HG02571 (cell line): ENCODE data around the gene SHISA8.

Source experiments
- ATAC-seq: cut with Tn5 transposase; IDR thresholded peaks from one replicate; pipeline ENCODE4 v1.9.1; 2021; ENCODE audit warnings: mild to moderate bottlenecking, moderate library complexity; ENCODE audit not compliant: unreplicated experiment

The SHISA8 gene

GRCh38 chr22:41934284-41935014 lies 19.6 kb upstream of the SHISA8 start:
- no peak for ATAC-seq

- no peak for ATAC-seq
Observed at GRCh38 chr22:41933411-41934177, 18.7 kb upstream of the SHISA8 start.

- no peak for ATAC-seq
Observed at GRCh38 chr22:41932353-41932752, 17.5 kb upstream of the SHISA8 start.

- ATAC-seq, result no peak
Observed at GRCh38 chr22:41931701-41932269, 16.9 kb upstream of the SHISA8 start.

- no peak for ATAC-seq
Observed at GRCh38 chr22:41929418-41929810, 14.5 kb upstream of the SHISA8 start.

- ATAC-seq, result no peak
Observed at GRCh38 chr22:41928593-41929417, 13.9 kb upstream of the SHISA8 start.

- ATAC-seq, result no peak
Observed at GRCh38 chr22:41927813-41928212, 12.9 kb upstream of the SHISA8 start.

GRCh38 chr22:41925783-41926460 lies 11.0 kb upstream of the SHISA8 start:
- ATAC-seq, result peak; percentile 38

GRCh38 chr22:41923595-41924276 lies 8.9 kb upstream of the SHISA8 start:
- no peak for ATAC-seq

GRCh38 chr22:41922940-41923594 lies 8.2 kb upstream of the SHISA8 start:
- no peak for ATAC-seq

- no peak for ATAC-seq
Observed at GRCh38 chr22:41922328-41922727, 7.5 kb upstream of the SHISA8 start.

- ATAC-seq, result peak; percentile 16
Observed at GRCh38 chr22:41920271-41920976, 5.5 kb upstream of the SHISA8 start.

- ATAC-seq, result peak; percentile 44
Observed at GRCh38 chr22:41919357-41920224, 4.7 kb upstream of the SHISA8 start.

- no peak for ATAC-seq
Observed at GRCh38 chr22:41917903-41918791, 3.3 kb upstream of the SHISA8 start.

- no peak for ATAC-seq
Observed at GRCh38 chr22:41917375-41917902, 2.6 kb upstream of the SHISA8 start.

- ATAC-seq, result no peak
Observed at GRCh38 chr22:41916745-41917358, 2.0 kb upstream of the SHISA8 start.
